SK-N-SH (cell line): Measurements from ENCODE around the gene PRRC2A. TPM values are rescaled to one million over a fixed set of nuclear protein-coding genes. Genes with fewer than 3 reads are reported as not detected.

Experiments
- CTCF ChIA-PET: fragments of 300-600, 350-600 bp; formaldehyde crosslinking; extraction: SDS; loops from one replicate; lab custom pipeline; 2021; lab: Yijun Ruan, JAX
- POLR2A ChIA-PET: fragments of 350-600 bp; sonication (Branson Sonifier 250); formaldehyde crosslinking; extraction: SDS; loops from one replicate; lab custom pipeline; 2020; ENCODE audit warnings: antibody characterized with exemption, inconsistent platforms; lab: Yijun Ruan, JAX
- DNase-seq: peaks from one replicate; pipeline ENCODE4 v3.0.0; 2012
- H2AFZ ChIP-seq: fragments of 200-600 bp; sonication (generic); 2 replicates; pipeline ENCODE4 v1.8.1; 2016; ENCODE audit warnings: antibody characterized with exemption, mild to moderate bottlenecking, low read depth
- H3F3A ChIP-seq: fragments of 200-600 bp; sonication (generic); replicated peaks from 2 replicates; pipeline ENCODE3; 2016; ENCODE audit warnings: antibody characterized with exemption, mild to moderate bottlenecking; ENCODE audit not compliant: insufficient read depth
- H3K27ac ChIP-seq, 2 experiments: fragments of 200-500 bp in 1 of 2; fragments of 200-600 bp in 1 of 2; sonication (Bioruptor generic) in 1 of 2; sonication (generic), shearing (Covaris generic) in 1 of 2; 2 replicates each; pipeline versions ENCODE4 v1.5.1 to v1.6.1; 2014 to 2016; ENCODE audit warnings: low read depth in 2 of 2, inconsistent platforms in 1 of 2, low read length in 1 of 2, mild to moderate bottlenecking in 1 of 2, mixed read lengths in 1 of 2
- H3K27me3 ChIP-seq: fragments of 200-600 bp; sonication (generic), shearing (Covaris generic); 2 replicates; pipeline ENCODE4 v1.6.1; 2016; ENCODE audit warnings: mixed run types; ENCODE audit not compliant: insufficient read depth
- H3K36me3 ChIP-seq, 2 experiments: fragments of 200-500 bp in 1 of 2; fragments of 200-600 bp in 1 of 2; sonication (Bioruptor generic) in 1 of 2; sonication (generic) in 1 of 2; replicated peaks in 1 of 2; 2 replicates each; pipeline versions ENCODE3 to v1.5.1; 2014 to 2016; ENCODE audit warnings: low read length in 1 of 2, mild to moderate bottlenecking in 1 of 2; ENCODE audit not compliant: insufficient read depth in 2 of 2, control insufficient read depth in 1 of 2
- H3K4me1 ChIP-seq, 2 experiments: fragments of 200-500 bp in 1 of 2; fragments of 200-600 bp in 1 of 2; sonication (Bioruptor generic) in 1 of 2; sonication (generic), shearing (Covaris generic) in 1 of 2; 2 replicates each; pipeline versions ENCODE4 v1.5.1 to v1.6.1; 2014 to 2016; ENCODE audit warnings: low read depth in 1 of 2, low read length in 1 of 2, mixed run types in 1 of 2; ENCODE audit not compliant: insufficient read depth in 2 of 2, control insufficient read depth in 1 of 2
- H3K4me2 ChIP-seq: fragments of 200-600 bp; sonication (generic), shearing (Covaris generic); 2 replicates; pipeline ENCODE4 v1.6.1; 2017; ENCODE audit warnings: mixed run types
- H3K4me3 ChIP-seq, 2 experiments: fragments of 200-500 bp in 1 of 2; fragments of 200-600 bp in 1 of 2; sonication (Bioruptor generic) in 1 of 2; sonication (generic), shearing (Covaris generic) in 1 of 2; 2 replicates each; pipeline versions ENCODE4 v1.5.1 to v1.8.1; 2014 to 2016; ENCODE audit warnings: low read depth in 2 of 2, inconsistent platforms in 1 of 2, low read length in 1 of 2, mild to moderate bottlenecking in 1 of 2, mixed read lengths in 1 of 2, moderate library complexity in 1 of 2
- H3K79me2 ChIP-seq: fragments of 200-600 bp; sonication (generic); 2 replicates; pipeline ENCODE4 v1.8.1; 2017; ENCODE audit warnings: mild to moderate bottlenecking; ENCODE audit not compliant: insufficient read depth
- H3K9ac ChIP-seq: fragments of 200-600 bp; sonication (generic); 2 replicates; pipeline ENCODE4 v1.6.1; 2017; ENCODE audit warnings: mixed run types
- H3K9me2 ChIP-seq: fragments of 200-600 bp; sonication (generic); 2 replicates; pipeline ENCODE4 v1.6.1; 2017; ENCODE audit warnings: mixed run types
- H3K9me3 ChIP-seq: fragments of 200-600 bp; sonication (generic); 2 replicates; pipeline ENCODE4 v1.6.1; 2017; ENCODE audit warnings: mixed run types, mild to moderate bottlenecking, moderate library complexity
- H4K20me1 ChIP-seq: fragments of 200-600 bp; sonication (generic); 2 replicates; pipeline ENCODE4 v1.6.1; 2017; ENCODE audit warnings: mild to moderate bottlenecking, mixed run types; ENCODE audit not compliant: insufficient read depth
- CHD2 ChIP-seq: fragments of 150-350 bp; IDR thresholded peaks from 2 replicates; pipeline ENCODE4 v1.6.1; 2018; ENCODE audit warnings: low read length; ENCODE audit not compliant: partially characterized antibody
- ELF1 ChIP-seq: IDR thresholded peaks from 2 replicates; pipeline ENCODE4 v1.4.0; 2012
- EP300 ChIP-seq, 2 experiments: IDR thresholded peaks; 2 replicates each; pipeline versions ENCODE4 v1.4.0 to v1.6.1; 2012; ENCODE audit warnings: borderline replicate concordance in 1 of 2, low read depth in 1 of 2, low read length in 1 of 2
- FOXJ3 ChIP-seq: sonication (generic); formaldehyde crosslinking; IDR thresholded peaks from 2 replicates; pipeline ENCODE4 v1.5.1; 2020; ENCODE audit warnings: mild to moderate bottlenecking, missing genetic modification reagents
- GABPA ChIP-seq: IDR thresholded peaks from 2 replicates; pipeline ENCODE4 v1.4.0; 2012; ENCODE audit warnings: low read depth, mild to moderate bottlenecking
- JUND ChIP-seq: IDR thresholded peaks from 2 replicates; pipeline ENCODE4 v1.4.0; 2012
- MEF2A ChIP-seq: IDR thresholded peaks from 2 replicates; pipeline ENCODE4 v1.4.0; 2012; ENCODE audit warnings: low read depth, borderline replicate concordance
- NFIC ChIP-seq: IDR thresholded peaks from 2 replicates; pipeline ENCODE4 v1.4.0; 2012; ENCODE audit warnings: borderline replicate concordance
- POLR2AphosphoS5 ChIP-seq: IDR thresholded peaks from 2 replicates; pipeline ENCODE4 v1.6.1; 2012; ENCODE audit warnings: low read depth, low read length
- RAD21 ChIP-seq: IDR thresholded peaks from 2 replicates; pipeline ENCODE4 v1.6.1; 2012; ENCODE audit warnings: mild to moderate bottlenecking, low read length
- TAF1 ChIP-seq: IDR thresholded peaks from 2 replicates; pipeline ENCODE4 v1.6.1; 2012; ENCODE audit warnings: low read depth, mild to moderate bottlenecking, low read length, moderate library complexity, borderline replicate concordance
- YY1 ChIP-seq: IDR thresholded peaks from 2 replicates; pipeline ENCODE4 v1.4.0; 2012; ENCODE audit warnings: low read depth, mild to moderate bottlenecking
- WGBS: methylation state at CpG from one replicate; pipeline ENCODE4 v1.1.6; 2017; ENCODE audit warnings: low lambda C conversion rate; 5-methylcytosine and 5-hydroxymethylcytosine counted together
- polyA plus RNA-seq, 3 experiments: library from polyadenylated mRNA; depleted of rRNA; stranded (reverse); fragments of >200 nt; gene quantifications; 2 replicates each; pipeline ENCODE4 v1.2.3, GENCODE V29; 2012
- TF ChIP-seq, protein P1 (sequence below): IDR thresholded peaks from 2 replicates; pipeline ENCODE4 v1.4.0; 2012; ENCODE audit warnings: low read depth, borderline replicate concordance
- TF ChIP-seq, protein P2 (sequence below): fragments of 150-350 bp; IDR thresholded peaks from 2 replicates; pipeline ENCODE4 v1.6.1; 2017; ENCODE audit warnings: antibody characterized with exemption, low read length, low read depth, borderline replicate concordance
- TF ChIP-seq, protein P3 (sequence below): fragments of 200-600 bp; sonication (generic); IDR thresholded peaks from 2 replicates; pipeline ENCODE4 v1.6.1; 2017; ENCODE audit warnings: antibody characterized with exemption, mild to moderate bottlenecking, moderate library complexity

Gene PRRC2A
- polyA plus RNA-seq, 1 of the 3 experiments (the other 2 are of a cell fraction), result 76.1 TPM

DNA sequence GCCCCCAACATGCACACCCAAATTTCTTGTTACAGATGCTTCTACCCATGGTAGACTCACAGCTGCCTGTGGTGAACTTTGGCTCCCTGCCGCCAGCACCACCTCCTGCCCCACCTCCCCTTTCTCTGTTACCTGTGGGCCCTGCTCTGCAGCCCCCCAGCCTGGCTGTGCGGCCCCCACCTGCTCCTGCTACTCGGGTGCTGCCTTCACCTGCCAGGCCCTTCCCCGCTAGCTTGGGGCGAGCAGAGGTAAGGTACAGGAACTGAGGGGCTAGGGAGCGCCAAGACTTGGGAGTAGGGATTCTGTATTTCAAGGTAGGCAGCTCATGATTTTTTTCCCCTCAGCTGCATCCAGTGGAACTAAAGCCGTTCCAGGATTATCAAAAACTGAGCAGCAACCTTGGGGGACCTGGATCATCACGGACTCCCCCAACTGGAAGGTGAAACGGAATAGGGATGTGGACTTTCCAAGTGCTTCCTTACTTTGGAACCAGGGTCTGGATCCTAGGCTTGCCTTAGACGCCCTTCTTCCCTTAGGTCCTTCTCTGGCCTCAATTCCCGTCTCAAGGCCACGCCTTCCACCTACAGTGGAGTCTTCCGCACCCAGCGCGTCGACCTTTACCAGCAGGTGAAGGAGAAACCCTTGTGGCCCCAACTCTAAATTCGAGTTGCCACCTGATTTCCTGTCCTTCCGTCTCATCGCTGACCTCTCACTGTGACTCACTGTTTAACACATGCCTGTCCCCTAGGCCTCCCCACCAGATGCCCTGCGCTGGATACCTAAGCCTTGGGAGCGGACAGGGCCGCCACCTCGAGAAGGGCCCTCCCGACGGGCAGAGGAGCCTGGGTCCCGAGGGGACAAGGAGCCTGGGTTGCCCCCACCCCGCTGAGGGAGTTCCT lies 16.4 kb downstream of the PRRC2A start:
- Histone ChIP-seq H3K27me3 (no peaks in the 10 kb centered on the region), H3K9me3 (no peaks in the 10 kb centered on the region), H3K4me3 (no peak overlapping the region), H3K9ac (no peak overlapping the region), H3K4me1 (no peaks in the 10 kb centered on the region; a peak in 1 of 4 replicates), H2AFZ (no peak overlapping the region), H3F3A (peaks cover 71% of the 10 kb centered on the region), H3K27ac (no peak overlapping the region; a peak in 1 of 4 replicates), H3K79me2 (no peaks in the 10 kb centered on the region), H3K9me2 (no peaks in the 10 kb centered on the region), H4K20me1 (peaks cover 11% of the 10 kb centered on the region; the same call in 1 of the 2 replicates), H3K36me3 (peaks cover 30 to 95% of the 10 kb centered on the region in 2 experiments), H3K4me2 (no peak overlapping the region)
- DNase-seq, result no peak
- TF ChIP-seq EP300 (IDR thresholded peaks at IDR 0.05; ENCODE audit: borderline replicate concordance in 1 of 2, low read depth in 1 of 2, low read length in 1 of 2) (no peak), TAF1 (no peak), NFIC (no peak), JUND (no peak), YY1 (no peak), RAD21 (no peak), CHD2 (no peak), GABPA (no peak), MEF2A (no peak), FOXJ3 (CRISPR knock-in tag) (no peak), POLR2AphosphoS5 (no peak), ELF1 (no peak)
- TF ChIP-seq, protein P1, sequence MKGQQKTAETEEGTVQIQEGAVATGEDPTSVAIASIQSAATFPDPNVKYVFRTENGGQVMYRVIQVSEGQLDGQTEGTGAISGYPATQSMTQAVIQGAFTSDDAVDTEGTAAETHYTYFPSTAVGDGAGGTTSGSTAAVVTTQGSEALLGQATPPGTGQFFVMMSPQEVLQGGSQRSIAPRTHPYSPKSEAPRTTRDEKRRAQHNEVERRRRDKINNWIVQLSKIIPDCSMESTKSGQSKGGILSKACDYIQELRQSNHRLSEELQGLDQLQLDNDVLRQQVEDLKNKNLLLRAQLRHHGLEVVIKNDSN, result no peak
- TF ChIP-seq, protein P2, sequence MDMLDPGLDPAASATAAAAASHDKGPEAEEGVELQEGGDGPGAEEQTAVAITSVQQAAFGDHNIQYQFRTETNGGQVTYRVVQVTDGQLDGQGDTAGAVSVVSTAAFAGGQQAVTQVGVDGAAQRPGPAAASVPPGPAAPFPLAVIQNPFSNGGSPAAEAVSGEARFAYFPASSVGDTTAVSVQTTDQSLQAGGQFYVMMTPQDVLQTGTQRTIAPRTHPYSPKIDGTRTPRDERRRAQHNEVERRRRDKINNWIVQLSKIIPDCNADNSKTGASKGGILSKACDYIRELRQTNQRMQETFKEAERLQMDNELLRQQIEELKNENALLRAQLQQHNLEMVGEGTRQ, result no peak
- TF ChIP-seq, protein P3, sequence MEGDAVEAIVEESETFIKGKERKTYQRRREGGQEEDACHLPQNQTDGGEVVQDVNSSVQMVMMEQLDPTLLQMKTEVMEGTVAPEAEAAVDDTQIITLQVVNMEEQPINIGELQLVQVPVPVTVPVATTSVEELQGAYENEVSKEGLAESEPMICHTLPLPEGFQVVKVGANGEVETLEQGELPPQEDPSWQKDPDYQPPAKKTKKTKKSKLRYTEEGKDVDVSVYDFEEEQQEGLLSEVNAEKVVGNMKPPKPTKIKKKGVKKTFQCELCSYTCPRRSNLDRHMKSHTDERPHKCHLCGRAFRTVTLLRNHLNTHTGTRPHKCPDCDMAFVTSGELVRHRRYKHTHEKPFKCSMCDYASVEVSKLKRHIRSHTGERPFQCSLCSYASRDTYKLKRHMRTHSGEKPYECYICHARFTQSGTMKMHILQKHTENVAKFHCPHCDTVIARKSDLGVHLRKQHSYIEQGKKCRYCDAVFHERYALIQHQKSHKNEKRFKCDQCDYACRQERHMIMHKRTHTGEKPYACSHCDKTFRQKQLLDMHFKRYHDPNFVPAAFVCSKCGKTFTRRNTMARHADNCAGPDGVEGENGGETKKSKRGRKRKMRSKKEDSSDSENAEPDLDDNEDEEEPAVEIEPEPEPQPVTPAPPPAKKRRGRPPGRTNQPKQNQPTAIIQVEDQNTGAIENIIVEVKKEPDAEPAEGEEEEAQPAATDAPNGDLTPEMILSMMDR, result no peak
- ChIA-PET CTCF (interaction anchor here (1.3 to 1.7 kb wide), 2 partner anchors 15 to 16 kb away, joined by 3 to 5 read pairs; no protein-coding TSS in a partner anchor), POLR2A (interaction anchor here (1.6 to 2.2 kb wide), 3 partner anchors 10 to 15 kb away, joined by 3 to 13 read pairs (median 10); partner anchors contain the start of gene BAG6)
- WGBS, result 87% methylated on average over 27 of the region's 27 CpGs
